ENCODE data around the gene COX4I1.

- TF ChIP-seq CTCF (IDR thresholded peaks at IDR 0.05 in 2 of 3, conservative IDR thresholded peaks at IDR 0.05 in 1 of 3; ENCODE audit: borderline replicate concordance in 1 of 3, insufficient read depth in 1 of 3, low read depth in 2 of 3, low read length in 2 of 3) (no peak), ELF1 (IDR thresholded peaks at IDR 0.05; ENCODE audit: borderline replicate concordance, low read depth) (no peak), ZFX (IDR thresholded peaks at IDR 0.05) (no peak), MAX (IDR thresholded peaks at IDR 0.05) (no peak), FOSL1 (IDR thresholded peaks at IDR 0.05; ENCODE audit: low read depth) (no peak), POLR2A (IDR thresholded peaks at IDR 0.05; ENCODE audit: borderline replicate concordance, extremely low read depth, insufficient read depth, insufficient read length) (no peak), REST (IDR thresholded peaks at IDR 0.05; ENCODE audit: low read depth) (no peak), SRF (IDR thresholded peaks at IDR 0.05; ENCODE audit: low read depth) (no peak), CEBPB (IDR thresholded peaks at IDR 0.05; ENCODE audit: low read depth) (no peak), ZNF274 (IDR thresholded peaks at IDR 0.05; ENCODE audit: low read depth, low read length) (no peak)
These were observed 46.7 kb upstream of the COX4I1 start for GRCh38 chr16:85752511-85753420.

All from HCT116 (cell line).